ENCODE data around the gene UBE2V1.

Gene UBE2V1

DNA sequence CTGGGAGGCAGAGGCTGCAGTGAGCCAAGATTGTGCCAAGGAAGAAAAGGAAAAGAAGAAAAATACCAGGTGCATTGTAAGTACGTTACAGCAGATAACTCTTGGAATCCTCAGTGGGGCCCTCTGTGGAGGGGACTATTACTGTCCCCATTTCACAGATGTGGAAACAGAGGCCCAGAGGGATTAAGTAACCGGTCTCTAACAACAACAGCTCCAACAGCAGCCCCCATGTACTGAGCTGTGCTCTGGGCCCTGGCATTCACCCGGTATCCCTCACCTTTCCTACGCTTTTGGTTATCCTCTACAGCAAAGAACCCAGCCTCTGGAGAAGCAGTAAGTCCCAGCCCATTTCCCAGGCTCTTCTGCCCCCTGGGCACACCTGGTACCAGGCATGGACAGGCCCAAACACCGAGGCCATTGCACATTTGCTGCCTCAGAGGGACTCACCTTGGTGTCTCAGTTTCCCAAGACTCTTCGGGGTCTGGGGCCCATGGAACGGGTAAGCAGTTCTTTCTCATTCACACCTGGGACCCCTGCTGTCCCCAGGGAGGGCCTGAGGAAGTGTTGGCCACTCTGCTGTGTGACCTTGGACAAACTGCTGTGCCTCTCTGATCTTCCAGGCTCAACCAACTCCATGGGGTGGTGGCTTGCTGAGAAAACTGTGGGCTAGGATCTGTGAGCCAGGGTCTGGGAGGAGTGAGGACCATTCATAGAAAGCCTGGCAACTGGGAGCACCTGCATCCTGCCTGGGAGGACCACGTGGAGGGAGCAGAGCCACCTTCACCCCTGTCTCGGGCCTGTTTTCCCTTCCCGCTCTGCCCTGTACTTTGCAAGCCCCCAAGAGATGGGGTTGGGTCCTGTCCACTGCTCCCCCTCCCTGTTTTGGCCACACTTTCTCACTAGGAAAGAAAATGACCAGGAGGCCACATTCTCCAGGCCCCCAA, 70.3 kb downstream of the UBE2V1 start:
- no peaks in the 10 kb centered on the region for H3K79me2 ChIP-seq
- no peak overlapping the region for H3K27ac ChIP-seq
- no peak overlapping the region for H3K9ac ChIP-seq
- H3K36me3 ChIP-seq (ENCODE audit: control insufficient read depth, insufficient read depth, low read length), result no peaks in the 10 kb centered on the region
- H3K4me3 ChIP-seq (ENCODE audit: low read depth, low read length), result no peak overlapping the region
- no peaks in the 10 kb centered on the region for H3K4me1 ChIP-seq
- H3K4me2 ChIP-seq (ENCODE audit: low read length), result no peak overlapping the region
- no peaks in the 10 kb centered on the region for H3K27me3 ChIP-seq (ENCODE audit: control insufficient read depth, insufficient read depth, low read length)
- H2AFZ ChIP-seq, result no peak overlapping the region
- no peaks in the 10 kb centered on the region for H3K9me3 ChIP-seq (ENCODE audit: control insufficient read depth, low read length)
- TF ChIP-seq, protein P1, sequence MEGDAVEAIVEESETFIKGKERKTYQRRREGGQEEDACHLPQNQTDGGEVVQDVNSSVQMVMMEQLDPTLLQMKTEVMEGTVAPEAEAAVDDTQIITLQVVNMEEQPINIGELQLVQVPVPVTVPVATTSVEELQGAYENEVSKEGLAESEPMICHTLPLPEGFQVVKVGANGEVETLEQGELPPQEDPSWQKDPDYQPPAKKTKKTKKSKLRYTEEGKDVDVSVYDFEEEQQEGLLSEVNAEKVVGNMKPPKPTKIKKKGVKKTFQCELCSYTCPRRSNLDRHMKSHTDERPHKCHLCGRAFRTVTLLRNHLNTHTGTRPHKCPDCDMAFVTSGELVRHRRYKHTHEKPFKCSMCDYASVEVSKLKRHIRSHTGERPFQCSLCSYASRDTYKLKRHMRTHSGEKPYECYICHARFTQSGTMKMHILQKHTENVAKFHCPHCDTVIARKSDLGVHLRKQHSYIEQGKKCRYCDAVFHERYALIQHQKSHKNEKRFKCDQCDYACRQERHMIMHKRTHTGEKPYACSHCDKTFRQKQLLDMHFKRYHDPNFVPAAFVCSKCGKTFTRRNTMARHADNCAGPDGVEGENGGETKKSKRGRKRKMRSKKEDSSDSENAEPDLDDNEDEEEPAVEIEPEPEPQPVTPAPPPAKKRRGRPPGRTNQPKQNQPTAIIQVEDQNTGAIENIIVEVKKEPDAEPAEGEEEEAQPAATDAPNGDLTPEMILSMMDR (IDR thresholded peaks at IDR 0.05), result no peak

DNA sequence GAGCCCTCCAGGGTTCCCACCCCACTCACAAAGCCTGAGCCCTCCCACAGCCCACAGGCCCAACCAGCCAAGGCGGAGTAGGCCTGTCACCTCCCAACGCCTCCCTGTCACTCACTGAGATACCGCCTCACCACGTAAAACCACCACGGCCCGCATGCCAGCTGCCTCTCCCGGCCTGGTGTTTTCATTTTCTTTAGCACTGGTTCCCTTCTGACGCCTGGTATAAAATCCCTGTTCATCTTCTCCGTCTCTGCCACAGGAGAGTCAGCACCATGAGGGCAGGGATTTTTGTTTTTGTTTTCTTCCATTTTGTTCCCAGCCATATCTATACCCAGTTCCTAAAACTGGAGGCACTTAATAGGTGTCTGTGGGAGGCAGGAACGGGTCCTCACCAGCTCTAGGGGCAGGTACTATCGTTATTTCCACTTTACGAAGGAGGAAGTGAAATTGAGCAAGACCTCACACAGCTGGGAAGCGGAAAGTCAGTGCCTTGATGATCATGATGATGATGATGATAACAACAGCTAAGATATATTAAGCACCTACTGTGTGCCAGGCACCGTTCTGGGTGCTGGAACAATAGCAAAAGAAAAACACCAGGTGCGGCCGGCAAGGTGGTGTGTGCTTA, 71.6 kb downstream of the UBE2V1 start:
- Histone ChIP-seq H3K36me3 (ENCODE audit: control insufficient read depth, insufficient read depth, low read length) (no peaks in the 10 kb centered on the region), H3K4me3 (ENCODE audit: low read depth, low read length) (no peak overlapping the region), H2AFZ (no peak overlapping the region), H3K4me1 (no peaks in the 10 kb centered on the region), H3K4me2 (ENCODE audit: low read length) (no peak overlapping the region), H3K9ac (no peak overlapping the region), H3K27ac (no peak overlapping the region), H3K27me3 (ENCODE audit: control insufficient read depth, insufficient read depth, low read length) (no peaks in the 10 kb centered on the region), H3K79me2 (no peaks in the 10 kb centered on the region), H3K9me3 (ENCODE audit: control insufficient read depth, low read length) (no peaks in the 10 kb centered on the region)
- TF ChIP-seq, protein P1 (IDR thresholded peaks at IDR 0.05), result no peak

DNA sequence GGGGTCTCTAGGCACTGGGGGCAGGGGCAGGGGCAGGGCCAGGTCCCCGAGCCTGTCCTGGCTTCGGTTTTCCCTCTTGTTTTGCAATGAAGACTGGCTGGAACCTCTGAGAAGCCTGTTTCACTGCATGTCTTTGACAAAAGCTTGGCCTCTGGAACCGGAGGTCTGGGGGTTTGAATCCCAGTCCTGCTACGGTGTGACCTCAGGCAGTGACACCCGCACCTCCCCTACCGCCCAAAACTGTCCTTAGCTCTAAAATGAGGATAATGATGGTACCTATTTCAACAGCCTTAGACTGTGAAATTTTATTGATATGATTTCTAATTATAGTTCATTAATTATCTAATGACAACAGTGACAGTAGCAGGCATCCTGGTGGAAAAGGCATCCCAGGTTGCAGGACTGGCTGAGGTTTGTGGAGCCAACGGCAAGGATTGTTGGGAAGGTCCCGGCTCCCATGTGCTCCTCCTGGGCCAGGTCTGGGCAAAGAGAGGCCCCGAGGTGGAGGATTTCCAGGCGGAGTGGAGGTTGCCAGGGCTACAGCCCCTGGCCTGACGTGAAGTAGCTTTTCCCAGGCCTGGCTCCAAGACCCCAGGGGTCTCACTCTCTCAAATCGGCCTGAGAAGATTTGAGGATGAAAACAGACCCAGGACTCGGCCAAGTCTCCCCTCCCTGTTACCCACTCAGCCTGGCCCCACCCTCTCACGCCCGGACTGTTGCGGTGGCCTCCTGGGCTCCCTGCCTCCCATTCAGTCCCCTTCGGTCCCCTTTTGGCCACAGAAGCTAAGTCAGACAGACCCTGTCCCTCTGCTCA, 72.3 kb downstream of the UBE2V1 start:
- Histone ChIP-seq H3K9ac (no peak overlapping the region), H3K9me3 (ENCODE audit: control insufficient read depth, low read length) (no peaks in the 10 kb centered on the region), H3K4me3 (ENCODE audit: low read depth, low read length) (no peak overlapping the region), H3K27ac (no peak overlapping the region), H3K79me2 (no peaks in the 10 kb centered on the region), H3K36me3 (ENCODE audit: control insufficient read depth, insufficient read depth, low read length) (no peaks in the 10 kb centered on the region), H3K4me2 (ENCODE audit: low read length) (no peak overlapping the region), H2AFZ (no peak overlapping the region), H3K27me3 (ENCODE audit: control insufficient read depth, insufficient read depth, low read length) (no peaks in the 10 kb centered on the region), H3K4me1 (no peaks in the 10 kb centered on the region)
- TF ChIP-seq, protein P1 (IDR thresholded peaks at IDR 0.05), result no peak

DNA sequence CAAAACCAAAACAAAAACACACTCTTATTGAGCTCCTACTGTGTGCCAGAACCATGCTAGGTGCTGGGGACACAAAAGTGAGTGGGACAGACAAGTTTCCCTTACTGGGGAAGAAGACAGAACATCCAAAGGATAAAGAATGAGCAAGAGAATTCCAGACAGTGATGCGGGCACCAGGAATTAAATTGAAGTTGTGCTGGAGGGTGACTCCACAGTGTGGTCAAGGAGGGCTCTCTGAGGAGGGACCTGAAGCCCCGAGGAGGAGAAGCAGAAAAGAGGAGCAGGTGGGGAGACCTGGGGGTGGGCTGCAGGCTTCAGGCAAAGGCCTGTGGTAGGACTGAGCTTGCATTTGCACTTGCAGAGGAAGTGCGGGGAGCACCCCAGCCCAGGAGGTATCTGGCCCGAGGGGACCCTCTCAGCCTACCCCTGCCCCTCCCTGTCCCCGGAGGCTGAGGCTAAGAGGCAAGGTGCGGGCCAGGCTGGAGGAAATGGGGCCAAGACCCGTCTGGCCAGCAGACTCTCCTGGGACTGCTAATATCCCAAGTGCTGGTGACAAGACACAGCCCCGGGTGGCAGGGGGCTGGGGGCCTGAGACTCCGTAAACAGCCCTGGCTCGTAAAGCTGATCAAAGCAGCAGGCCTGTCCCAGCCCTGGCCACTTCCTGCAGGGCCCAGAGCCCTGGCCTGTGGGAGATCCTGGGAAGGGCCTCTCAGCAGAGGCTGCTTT, 73.1 kb downstream of the UBE2V1 start:
- TF ChIP-seq, protein P1 (IDR thresholded peaks at IDR 0.05), result no peak
- H3K27me3 ChIP-seq (ENCODE audit: control insufficient read depth, insufficient read depth, low read length), result no peaks in the 10 kb centered on the region
- no peak overlapping the region for H3K9ac ChIP-seq
- H3K4me3 ChIP-seq (ENCODE audit: low read depth, low read length), result no peak overlapping the region
- no peaks in the 10 kb centered on the region for H3K9me3 ChIP-seq (ENCODE audit: control insufficient read depth, low read length)
- no peak overlapping the region for H3K4me2 ChIP-seq (ENCODE audit: low read length)
- no peaks in the 10 kb centered on the region for H3K36me3 ChIP-seq (ENCODE audit: control insufficient read depth, insufficient read depth, low read length)
- H3K4me1 ChIP-seq, result no peaks in the 10 kb centered on the region
- no peak overlapping the region for H3K27ac ChIP-seq
- no peaks in the 10 kb centered on the region for H3K79me2 ChIP-seq
- H2AFZ ChIP-seq, result no peak overlapping the region
